Mesenchymal stem cell (in vitro differentiated cells and primary cell): ENCODE measurements around the gene NEK1.

Source experiments
- DNase-seq: peaks from one replicate; pipeline ENCODE4 v3.0.0-alpha.2; 2013
- H2AFZ ChIP-seq: one replicate; pipeline ENCODE4 v1.6.1; 2013; ENCODE audit warnings: low read depth, mild to moderate bottlenecking, control low read depth, inconsistent platforms, low read length, moderate library complexity
- H2AK5ac ChIP-seq: 2 replicates; pipeline ENCODE4 v1.6.1; 2013; ENCODE audit warnings: low read length, moderate library complexity, mild to moderate bottlenecking, inconsistent platforms; ENCODE audit not compliant: severe bottlenecking
- H2BK120ac ChIP-seq: one replicate; pipeline ENCODE4 v1.6.1; 2013; ENCODE audit warnings: low read depth, mild to moderate bottlenecking, inconsistent platforms, low read length, moderate library complexity
- H2BK12ac ChIP-seq, 2 experiments: one replicate each; pipeline ENCODE4 v1.6.1; 2013; ENCODE audit warnings: inconsistent platforms in 2 of 2, low read length in 2 of 2, mild to moderate bottlenecking in 2 of 2, moderate library complexity in 2 of 2, control low read depth in 1 of 2
- H2BK15ac ChIP-seq: one replicate; pipeline ENCODE4 v1.6.1; 2013; ENCODE audit warnings: mild to moderate bottlenecking, low read depth, inconsistent platforms; ENCODE audit not compliant: poor library complexity, severe bottlenecking
- H2BK5ac ChIP-seq: 2 replicates; pipeline ENCODE4 v1.6.1; 2013; ENCODE audit warnings: low read depth, mild to moderate bottlenecking, low read length, control low read depth, inconsistent platforms; ENCODE audit not compliant: poor library complexity, severe bottlenecking
- H3K14ac ChIP-seq, 2 experiments: one replicate each; pipeline ENCODE4 v1.6.1; 2013; ENCODE audit warnings: inconsistent platforms in 2 of 2, low read length in 2 of 2, control low read depth in 1 of 2, mild to moderate bottlenecking in 1 of 2, moderate library complexity in 1 of 2
- H3K18ac ChIP-seq, 2 experiments: one replicate each; pipeline ENCODE4 v1.6.1; 2013; ENCODE audit warnings: inconsistent platforms in 2 of 2, low read length in 2 of 2, control low read depth in 1 of 2, low read depth in 1 of 2, mild to moderate bottlenecking in 1 of 2
- H3K23ac ChIP-seq, 2 experiments: one replicate each; pipeline ENCODE4 v1.6.1; 2013; ENCODE audit warnings: inconsistent platforms in 2 of 2, low read length in 2 of 2, mild to moderate bottlenecking in 2 of 2, moderate library complexity in 2 of 2, control low read depth in 1 of 2
- H3K27ac ChIP-seq: 2 replicates; pipeline ENCODE4 v1.5.1; 2013; ENCODE audit warnings: mild to moderate bottlenecking, moderate library complexity, low read length, control low read depth, inconsistent platforms; ENCODE audit not compliant: poor library complexity, severe bottlenecking
- H3K27me3 ChIP-seq, 2 experiments: 2 replicates each; pipeline versions ENCODE4 v1.6.1 to v1.7.0; 2013; ENCODE audit warnings: low read length in 2 of 2, mild to moderate bottlenecking in 2 of 2, moderate library complexity in 2 of 2, control low read depth in 1 of 2, inconsistent platforms in 1 of 2; ENCODE audit not compliant: control insufficient read depth in 1 of 2, insufficient read depth in 1 of 2
- H3K36me3 ChIP-seq, 2 experiments: 2 replicates each; pipeline versions ENCODE4 v1.6.1 to v1.7.0; 2013; ENCODE audit warnings: low read length in 2 of 2, control low read depth in 1 of 2, inconsistent platforms in 1 of 2, low read depth in 1 of 2, mild to moderate bottlenecking in 1 of 2; ENCODE audit not compliant: insufficient read depth in 2 of 2, control insufficient read depth in 1 of 2
- H3K4ac ChIP-seq, 2 experiments: one replicate each; pipeline ENCODE4 v1.6.1; 2013; ENCODE audit warnings: inconsistent platforms in 2 of 2, low read length in 2 of 2, mild to moderate bottlenecking in 2 of 2, moderate library complexity in 2 of 2, control low read depth in 1 of 2, low read depth in 1 of 2
- H3K4me1 ChIP-seq: 2 replicates; pipeline ENCODE4 v1.6.1; 2013; ENCODE audit warnings: low read depth, low read length, control low read depth; ENCODE audit not compliant: control insufficient read depth, insufficient read depth
- H3K4me2 ChIP-seq: 2 replicates; pipeline ENCODE4 v1.6.1; 2013; ENCODE audit warnings: low read length, mild to moderate bottlenecking, inconsistent platforms; ENCODE audit not compliant: poor library complexity, severe bottlenecking
- H3K4me3 ChIP-seq, 2 experiments: 2 replicates each; pipeline versions ENCODE4 v1.5.1 to v1.7.0; 2013; ENCODE audit warnings: low read length in 2 of 2, mild to moderate bottlenecking in 2 of 2, control low read depth in 1 of 2, low read depth in 1 of 2; ENCODE audit not compliant: insufficient read depth in 1 of 2
- H3K79me1 ChIP-seq: replicated peaks from 2 replicates; pipeline ENCODE4 v1.6.1; 2013; ENCODE audit warnings: mild to moderate bottlenecking, control low read depth, low read length, inconsistent platforms; ENCODE audit not compliant: poor library complexity, severe bottlenecking
- H3K9ac ChIP-seq: 2 replicates; pipeline ENCODE4 v1.7.0; 2013; ENCODE audit warnings: mild to moderate bottlenecking, low read length, moderate library complexity
- H3K9me3 ChIP-seq: 2 replicates; pipeline ENCODE4 v1.7.0; 2013; ENCODE audit warnings: mild to moderate bottlenecking, low read length; ENCODE audit not compliant: control insufficient read depth
- H4K8ac ChIP-seq: one replicate; pipeline ENCODE4 v1.6.1; 2013; ENCODE audit warnings: inconsistent platforms, mild to moderate bottlenecking, low read length, moderate library complexity
- H4K91ac ChIP-seq: one replicate; pipeline ENCODE4 v1.6.1; 2013; ENCODE audit warnings: mild to moderate bottlenecking, low read length, inconsistent platforms
- WGBS: methylation state at CpG from one replicate; pipeline ENCODE4 v1.1.7; 2013; ENCODE audit warnings: mixed read lengths; 5-methylcytosine and 5-hydroxymethylcytosine counted together

NEK1 gene

GRCh38 chr4:169440446-169440845, 171.9 kb downstream of the NEK1 start:
- Histone ChIP-seq H3K79me1 (peaks cover 28% of the 10 kb centered on the region), H3K23ac (no peak overlapping the region), H2BK120ac (no peak overlapping the region), H3K27me3 (no peaks in the 10 kb centered on the region), H2BK15ac (no peak overlapping the region), H3K36me3 (peaks cover 3 to 12% of the 10 kb centered on the region in 2 experiments), H3K27ac (no peak overlapping the region), H3K9me3 (peaks cover 25% of the 10 kb centered on the region), H3K4me3 (no peak overlapping the region), H4K8ac (no peak overlapping the region), H2BK12ac (no peak overlapping the region), H4K91ac (no peak overlapping the region), H3K18ac (no peak overlapping the region), H3K14ac (no peak overlapping the region), H3K4me2 (no peak overlapping the region), H3K4me1 (peaks cover 11% of the 10 kb centered on the region), H2AFZ (no peak overlapping the region), H3K4ac (no peak overlapping the region), H2BK5ac (no peak overlapping the region), H2AK5ac (no peak overlapping the region), H3K9ac (no peak overlapping the region)
- WGBS, result 100% methylated on average over 3 of the region's 3 CpGs
- DNase-seq, result no peak

GRCh38 chr4:169439244-169439643, 173.1 kb downstream of the NEK1 start:
- Histone ChIP-seq H3K36me3 (peaks cover 3 to 7% of the 10 kb centered on the region in 2 experiments), H3K4me1 (peaks cover 11% of the 10 kb centered on the region), H3K18ac (no peak overlapping the region), H3K9ac (peak overlapping the region; percentile 10), H3K9me3 (peaks cover 17% of the 10 kb centered on the region), H4K91ac (no peak overlapping the region), H3K23ac (no peak overlapping the region), H2BK5ac (no peak overlapping the region), H2BK15ac (no peak overlapping the region), H3K4ac (no peak overlapping the region), H3K27ac (peak overlapping the region; percentile 46), H3K4me3 (no peak overlapping the region), H3K27me3 (no peaks in the 10 kb centered on the region), H2AK5ac (no peak overlapping the region), H3K79me1 (peaks cover 24% of the 10 kb centered on the region), H4K8ac (no peak overlapping the region), H2BK12ac (no peak overlapping the region), H2AFZ (no peak overlapping the region), H3K4me2 (no peak overlapping the region), H2BK120ac (no peak overlapping the region), H3K14ac (no peak overlapping the region)
- no CpG with 5 or more reads among the region's 1 CpG for WGBS
- no peak for DNase-seq

- peaks cover 23% of the 10 kb centered on the region for H3K79me1 ChIP-seq
- no peak overlapping the region for H3K23ac ChIP-seq
- no peak overlapping the region for H3K9ac ChIP-seq
- peaks cover 0 to 3% of the 10 kb centered on the region in 2 experiments for H3K36me3 ChIP-seq
- H3K9me3 ChIP-seq, result peaks cover 6% of the 10 kb centered on the region
- H3K14ac ChIP-seq, result no peak overlapping the region
- H2AFZ ChIP-seq, result no peak overlapping the region
- no peak overlapping the region for H2BK5ac ChIP-seq
- no peak overlapping the region for H4K91ac ChIP-seq
- 100% methylated on average over 1 of the region's 2 CpGs for WGBS
- no peak overlapping the region for H3K18ac ChIP-seq
- H2AK5ac ChIP-seq, result no peak overlapping the region
- no peak overlapping the region for H2BK12ac ChIP-seq
- H4K8ac ChIP-seq, result no peak overlapping the region
- DNase-seq, result no peak
- H3K4me1 ChIP-seq, result peaks cover 11% of the 10 kb centered on the region
- H3K27me3 ChIP-seq, result no peaks in the 10 kb centered on the region
- H3K4me3 ChIP-seq, result no peak overlapping the region
- H2BK15ac ChIP-seq, result no peak overlapping the region
- H3K4me2 ChIP-seq, result no peak overlapping the region
- no peak overlapping the region for H3K27ac ChIP-seq
- H2BK120ac ChIP-seq, result no peak overlapping the region
- H3K4ac ChIP-seq, result no peak overlapping the region
Measured at GRCh38 chr4:169438057-169438480, 174.3 kb downstream of the NEK1 start.

GRCh38 chr4:169437299-169438047, 174.9 kb downstream of the NEK1 start:
- Histone ChIP-seq H3K9ac (no peak overlapping the region), H2AK5ac (peak overlapping the region; percentile 53), H2AFZ (no peak overlapping the region), H3K4me2 (no peak overlapping the region), H3K9me3 (peaks cover under 1% of the 10 kb centered on the region), H3K27ac (no peak overlapping the region), H4K8ac (no peak overlapping the region), H3K14ac (no peak overlapping the region), H3K4ac (no peak overlapping the region), H3K4me1 (peaks cover 11% of the 10 kb centered on the region), H3K36me3 (peaks cover 0 to 3% of the 10 kb centered on the region in 2 experiments), H4K91ac (no peak overlapping the region), H2BK15ac (no peak overlapping the region), H3K4me3 (no peak overlapping the region), H2BK120ac (no peak overlapping the region), H2BK5ac (no peak overlapping the region), H3K27me3 (no peaks in the 10 kb centered on the region), H3K79me1 (peaks cover 20% of the 10 kb centered on the region), H3K23ac (no peak overlapping the region), H3K18ac (no peak overlapping the region), H2BK12ac (no peak overlapping the region)
- DNase-seq, result no peak
- WGBS, result 96% methylated on average over 5 of the region's 7 CpGs
